Measurements from ENCODE around the gene CCNDBP1. TPM values are rescaled to one million over a fixed set of nuclear protein-coding genes. Genes with fewer than 3 reads are reported as not detected.
A peak's percentile ranks its signal among the peaks of the same experiment; 100 is the strongest.
"Not testable (repeated sequence)": the region's sequence is repeated elsewhere in the genome, so short reads cannot be mapped to it uniquely, and the experiment has no call there.

Gene CCNDBP1
- total RNA-seq, 5 donors from 2014 or later (not counting 1 experiment from before 2014, with no cell fraction given) = 91.3 to 103 (median 102) TPM

GRCh38 chr15:43198556-43198955 lies 13.4 kb downstream of the CCNDBP1 start:
- ATAC-seq (replicated peaks in 1 of 4); H3K27me3 ChIP-seq (replicated peaks in 1 of 2; ENCODE audit: control insufficient read depth in 2 of 2, extremely low read depth in 1 of 2, insufficient read depth in 2 of 2, low read length in 1 of 2); H3K27ac Mint-ChIP-seq; POLR2A ChIA-PET; CTCF ChIA-PET; H3K4me3 ChIP-seq (ENCODE audit: control insufficient read depth in 1 of 2, extremely low read depth in 1 of 2, low read length in 1 of 2); H3K4me3 Mint-ChIP-seq; H3K4me1 ChIP-seq (ENCODE audit: control insufficient read depth in 1 of 2, extremely low read depth in 1 of 2, insufficient read depth in 2 of 2, low read length in 2 of 2); H3K27ac ChIP-seq (ENCODE audit: low read length); H3K4me1 Mint-ChIP-seq; DNase-seq; H3K27me3 Mint-ChIP-seq; H3K9me3 ChIP-seq: not testable (repeated sequence)
- 96% methylated on average over 2 of the region's 4 CpGs for WGBS (ENCODE audit: insufficient coverage)
- H3K36me3 ChIP-seq (ENCODE audit: control insufficient read depth in 2 of 2, extremely low read depth in 1 of 2, insufficient read depth in 1 of 2, low read length in 1 of 2) = peaks cover 0 to 30% of the 10 kb centered on the region in 2 donors
- Mint-ChIP-seq H3K9me3 (peaks cover 0 to 11% (median 5%) of the 10 kb centered on the region in 3 donors), H3K36me3 (peaks cover 40% of the 10 kb centered on the region)

- DNase-seq (no peak), ATAC-seq (replicated peaks in 1 of 4) (no peak)
- no peak overlapping the region for H3K4me3 Mint-ChIP-seq
- H3K27me3 Mint-ChIP-seq = no peaks in the 10 kb centered on the region
- H3K36me3 Mint-ChIP-seq = peaks cover 40% of the 10 kb centered on the region
- Histone ChIP-seq H3K27me3 (replicated peaks in 1 of 2; ENCODE audit: control insufficient read depth in 2 of 2, extremely low read depth in 1 of 2, insufficient read depth in 2 of 2, low read length in 1 of 2) (no peaks in the 10 kb centered on the region), H3K4me1 (ENCODE audit: control insufficient read depth in 1 of 2, extremely low read depth in 1 of 2, insufficient read depth in 2 of 2, low read length in 2 of 2) (no peaks in the 10 kb centered on the region), H3K27ac (ENCODE audit: low read length) (no peak overlapping the region), H3K4me3 (ENCODE audit: control insufficient read depth in 1 of 2, extremely low read depth in 1 of 2, low read length in 1 of 2) (no peak overlapping the region), H3K9me3 (no peaks in the 10 kb centered on the region), H3K36me3 (ENCODE audit: control insufficient read depth in 2 of 2, extremely low read depth in 1 of 2, insufficient read depth in 1 of 2, low read length in 1 of 2) (peaks cover 0 to 30% of the 10 kb centered on the region in 2 donors)
- no peak overlapping the region for H3K27ac Mint-ChIP-seq
- H3K9me3 Mint-ChIP-seq = peaks cover 0 to 11% (median 5%) of the 10 kb centered on the region in 3 donors
- CTCF ChIA-PET = no interaction called here
- POLR2A ChIA-PET = no interaction called here
- 94% methylated on average over 2 of the region's 3 CpGs for WGBS (ENCODE audit: insufficient coverage)
- H3K4me1 Mint-ChIP-seq = peaks cover 0 to under 1% (median 0%) of the 10 kb centered on the region in 3 donors
These were observed 13.8 kb downstream of the CCNDBP1 start for GRCh38 chr15:43198992-43199391.

- no peaks in the 10 kb centered on the region for H3K9me3 ChIP-seq
- no peak for DNase-seq
- Mint-ChIP-seq H3K9me3 (peaks cover 0 to 11% (median 5%) of the 10 kb centered on the region in 3 donors), H3K27ac (peak overlapping the region in 1 of 2 donors; percentile 35), H3K4me1 (peaks cover 0 to 11% (median 4%) of the 10 kb centered on the region in 3 donors), H3K4me3 (no peak overlapping the region), H3K36me3 (peaks cover 31% of the 10 kb centered on the region), H3K27me3 (no peaks in the 10 kb centered on the region)
- POLR2A ChIA-PET = no interaction called here
- no peaks in the 10 kb centered on the region for H3K27me3 ChIP-seq (replicated peaks in 1 of 2; ENCODE audit: control insufficient read depth in 2 of 2, extremely low read depth in 1 of 2, insufficient read depth in 2 of 2, low read length in 1 of 2)
- H3K4me1 ChIP-seq (ENCODE audit: control insufficient read depth in 1 of 2, extremely low read depth in 1 of 2, insufficient read depth in 2 of 2, low read length in 2 of 2) = peaks cover 0 to 2% of the 10 kb centered on the region in 2 experiments
- peaks cover 0 to 20% of the 10 kb centered on the region in 2 donors for H3K36me3 ChIP-seq (ENCODE audit: control insufficient read depth in 2 of 2, extremely low read depth in 1 of 2, insufficient read depth in 1 of 2, low read length in 1 of 2)
- H3K4me3 ChIP-seq (ENCODE audit: control insufficient read depth in 1 of 2, extremely low read depth in 1 of 2, low read length in 1 of 2) = no peak overlapping the region
- no peak overlapping the region for H3K27ac ChIP-seq (ENCODE audit: low read length)
- CTCF ChIA-PET = interaction anchor here in 1 of 2 donors (0.6 kb wide), 1 partner anchor 272 kb away, joined by 3 read pairs; no protein-coding TSS in a partner anchor
- ATAC-seq (replicated peaks in 1 of 4) = no peak
- WGBS (ENCODE audit: insufficient coverage) = no CpG with 5 or more reads among the region's 3 CpGs
These were observed 14.8 kb downstream of the CCNDBP1 start for GRCh38 chr15:43199945-43200488.

- DNase-seq (peak in 29 of 35 experiments; percentile 14 to 61 (median 32)), ATAC-seq (replicated peaks in 1 of 4) (peak; percentile 49 to 69 (median 62))
- H3K27ac Mint-ChIP-seq = no peak overlapping the region
- ChIA-PET CTCF (interaction anchor here (0.7 to 2.0 kb wide), 8 partner anchors 9 to 1064 kb away, joined by 3 to 8 read pairs (median 4); no protein-coding TSS in a partner anchor), POLR2A (interaction anchor here in 1 of 2 donors (0.5 kb wide), 1 partner anchor 38 kb away, joined by 3 read pairs; no protein-coding TSS in a partner anchor)
- no peak overlapping the region for H3K4me3 ChIP-seq (ENCODE audit: control insufficient read depth in 1 of 2, extremely low read depth in 1 of 2, low read length in 1 of 2)
- H3K4me1 Mint-ChIP-seq = peaks cover 0 to 13% (median 4%) of the 10 kb centered on the region in 3 donors
- WGBS (ENCODE audit: insufficient coverage) = 50% methylated on average over 8 of the region's 8 CpGs
- peaks cover 6 to 11% of the 10 kb centered on the region in 2 donors for H3K27me3 Mint-ChIP-seq
- H3K27ac ChIP-seq (ENCODE audit: low read length) = no peak overlapping the region
- H3K36me3 Mint-ChIP-seq = peaks cover 6% of the 10 kb centered on the region
- H3K9me3 ChIP-seq = no peaks in the 10 kb centered on the region
- H3K4me1 ChIP-seq (ENCODE audit: control insufficient read depth in 1 of 2, extremely low read depth in 1 of 2, insufficient read depth in 2 of 2, low read length in 2 of 2) = peaks cover 0 to 2% of the 10 kb centered on the region in 2 experiments
- no peaks in the 10 kb centered on the region for H3K36me3 ChIP-seq (ENCODE audit: control insufficient read depth in 2 of 2, extremely low read depth in 1 of 2, insufficient read depth in 1 of 2, low read length in 1 of 2)
- H3K9me3 Mint-ChIP-seq = peaks cover 0 to 3% (median 0%) of the 10 kb centered on the region in 3 donors
- H3K4me3 Mint-ChIP-seq = no peak overlapping the region
- peaks cover 0 to 17% of the 10 kb centered on the region in 2 experiments for H3K27me3 ChIP-seq (replicated peaks in 1 of 2; ENCODE audit: control insufficient read depth in 2 of 2, extremely low read depth in 1 of 2, insufficient read depth in 2 of 2, low read length in 1 of 2)
These were observed 19.1 kb downstream of the CCNDBP1 start for GRCh38 chr15:43204016-43204901.

GRCh38 chr15:43206054-43206453 lies 20.9 kb downstream of the CCNDBP1 start:
- no peak overlapping the region for H3K27ac Mint-ChIP-seq
- WGBS (ENCODE audit: insufficient coverage) = 81% methylated on average over 5 of the region's 5 CpGs
- Histone ChIP-seq H3K4me1 (ENCODE audit: control insufficient read depth in 1 of 2, extremely low read depth in 1 of 2, insufficient read depth in 2 of 2, low read length in 2 of 2) (peaks cover 0 to 2% of the 10 kb centered on the region in 2 experiments), H3K36me3 (ENCODE audit: control insufficient read depth in 2 of 2, extremely low read depth in 1 of 2, insufficient read depth in 1 of 2, low read length in 1 of 2) (no peaks in the 10 kb centered on the region), H3K27me3 (replicated peaks in 1 of 2; ENCODE audit: control insufficient read depth in 2 of 2, extremely low read depth in 1 of 2, insufficient read depth in 2 of 2, low read length in 1 of 2) (peaks cover 0 to 35% of the 10 kb centered on the region in 2 experiments), H3K9me3 (no peaks in the 10 kb centered on the region), H3K27ac (ENCODE audit: low read length) (no peak overlapping the region), H3K4me3 (ENCODE audit: control insufficient read depth in 1 of 2, extremely low read depth in 1 of 2, low read length in 1 of 2) (no peak overlapping the region)
- POLR2A ChIA-PET = no interaction called here
- H3K4me1 Mint-ChIP-seq = peaks cover 0 to 13% (median 4%) of the 10 kb centered on the region in 3 donors
- no peak overlapping the region for H3K4me3 Mint-ChIP-seq
- peaks cover 9 to 21% of the 10 kb centered on the region in 2 donors for H3K27me3 Mint-ChIP-seq
- H3K36me3 Mint-ChIP-seq = no peaks in the 10 kb centered on the region
- no peaks in the 10 kb centered on the region for H3K9me3 Mint-ChIP-seq
- DNase-seq (no peak), ATAC-seq (replicated peaks in 1 of 4) (no peak)
- CTCF ChIA-PET = no interaction called here

GRCh38 chr15:43207024-43207423 lies 21.8 kb downstream of the CCNDBP1 start:
- no peak overlapping the region for H3K27ac ChIP-seq (ENCODE audit: low read length)
- Mint-ChIP-seq H3K4me1 (peaks cover 0 to 13% (median 4%) of the 10 kb centered on the region in 3 donors), H3K27ac (no peak overlapping the region), H3K36me3 (no peaks in the 10 kb centered on the region), H3K27me3 (peaks cover 9 to 21% of the 10 kb centered on the region in 2 donors), H3K4me3 (no peak overlapping the region), H3K9me3 (no peaks in the 10 kb centered on the region)
- H3K4me3 ChIP-seq (ENCODE audit: control insufficient read depth in 1 of 2, extremely low read depth in 1 of 2, low read length in 1 of 2) = no peak overlapping the region
- no peak for DNase-seq
- ChIA-PET CTCF (no interaction called here), POLR2A (no interaction called here)
- H3K9me3 ChIP-seq = no peaks in the 10 kb centered on the region
- WGBS (ENCODE audit: insufficient coverage) = 93% methylated on average over 3 of the region's 9 CpGs
- peaks cover 0 to 40% of the 10 kb centered on the region in 2 experiments for H3K27me3 ChIP-seq (replicated peaks in 1 of 2; ENCODE audit: control insufficient read depth in 2 of 2, extremely low read depth in 1 of 2, insufficient read depth in 2 of 2, low read length in 1 of 2)
- no peak for ATAC-seq (replicated peaks in 1 of 4)
- peaks cover 0 to 2% of the 10 kb centered on the region in 2 experiments for H3K4me1 ChIP-seq (ENCODE audit: control insufficient read depth in 1 of 2, extremely low read depth in 1 of 2, insufficient read depth in 2 of 2, low read length in 2 of 2)
- no peaks in the 10 kb centered on the region for H3K36me3 ChIP-seq (ENCODE audit: control insufficient read depth in 2 of 2, extremely low read depth in 1 of 2, insufficient read depth in 1 of 2, low read length in 1 of 2)

Measured in T-cell (primary cell).